HEK293T (cell line): ENCODE data around the gene NFX1.

Experiments used
- BHLHE40 ChIP-seq: fragments of 450-650 bp; IDR thresholded peaks from 2 replicates; pipeline ENCODE4 v1.6.1; 2016; ENCODE audit warnings: mild to moderate bottlenecking, moderate library complexity, borderline replicate concordance
- FOXA1 ChIP-seq: fragments of 450-650 bp; IDR thresholded peaks from 2 replicates; pipeline ENCODE4 v1.6.1; 2016; ENCODE audit warnings: mild to moderate bottlenecking
- FOXK2 ChIP-seq: fragments of 450-650 bp; IDR thresholded peaks from 2 replicates; pipeline ENCODE4 v1.6.1; 2016; ENCODE audit warnings: mild to moderate bottlenecking
- FOXM1 ChIP-seq: fragments of 450-650 bp; IDR thresholded peaks from 2 replicates; pipeline ENCODE4 v1.6.1; 2017; ENCODE audit warnings: mild to moderate bottlenecking, borderline replicate concordance
- HDGF ChIP-seq: fragments of 450-650 bp; IDR thresholded peaks from 2 replicates; pipeline ENCODE4 v1.6.1; 2017; ENCODE audit warnings: antibody characterized with exemption, borderline replicate concordance
- LEF1 ChIP-seq: fragments of 450-650 bp; IDR thresholded peaks from 2 replicates; pipeline ENCODE4 v1.6.1; 2017; ENCODE audit warnings: mild to moderate bottlenecking, borderline replicate concordance
- SUZ12 ChIP-seq: fragments of 450-650 bp; IDR thresholded peaks from 2 replicates; pipeline ENCODE4 v1.6.1; 2016; ENCODE audit warnings: mild to moderate bottlenecking
- ZNF384 ChIP-seq: fragments of 450-650 bp; IDR thresholded peaks from 2 replicates; pipeline ENCODE4 v1.6.1; 2016

GRCh38 chr9:33380390-33381094, 90.2 kb downstream of the NFX1 start:
- TF ChIP-seq FOXM1 (no peak), ZNF384 (no peak), SUZ12 (no peak), LEF1 (no peak), BHLHE40 (no peak), HDGF (no peak), FOXA1 (no peak), FOXK2 (no peak)
